K562 (cell line): Measurements from ENCODE around the gene DNAJB12. TPM values are rescaled to one million over a fixed set of nuclear protein-coding genes. Genes with fewer than 3 reads are reported as not detected.
A peak's percentile ranks its signal among the peaks of the same experiment; 100 is the strongest.

Experiments
- ATF3 ChIP-seq, 2 experiments: fragments of 450-650 bp in 1 of 2; sonication (generic) in 1 of 2; formaldehyde crosslinking in 1 of 2; IDR thresholded peaks in 1 of 2; conservative IDR thresholded peaks in 1 of 2; 2 replicates each; pipeline versions ENCODE4 v1.6.1 to v1.8.1; 2016 to 2023; ENCODE audit warnings: mild to moderate bottlenecking in 2 of 2, moderate library complexity in 2 of 2, inconsistent platforms in 1 of 2, missing genetic modification reagents in 1 of 2
- CC2D1A ChIP-seq: fragments of 450-650 bp; IDR thresholded peaks from 2 replicates; pipeline ENCODE4 v1.6.1; 2017; ENCODE audit warnings: mild to moderate bottlenecking
- CTCF ChIP-seq, 3 experiments: IDR thresholded peaks in 2 of 3; conservative IDR thresholded peaks in 1 of 3; 2 replicates each; pipeline ENCODE4 v1.5.1; 2011 to 2012; ENCODE audit warnings: low read length in 3 of 3, mild to moderate bottlenecking in 3 of 3, control low read depth in 2 of 3, improper control_type of control experiment in 1 of 3, inconsistent platforms in 1 of 3, low read depth in 1 of 3, mixed read lengths in 1 of 3, moderate library complexity in 1 of 3; ENCODE audit not compliant: insufficient read depth in 2 of 3
- E2F3 ChIP-seq: fragments of 250-450 bp; sonication (Bioruptor Pico); IDR thresholded peaks from 2 replicates; pipeline ENCODE4 v1.4.0; 2020; ENCODE audit warnings: mild to moderate bottlenecking
- FOXA3 ChIP-seq, 2 experiments: fragments of 450-650 bp in 1 of 2; sonication (generic) in 1 of 2; formaldehyde crosslinking; IDR thresholded peaks in 1 of 2; conservative IDR thresholded peaks in 1 of 2; 2 replicates each; pipeline versions ENCODE4 v1.4.0 to v1.8.0; 2020 to 2022; ENCODE audit warnings: mild to moderate bottlenecking in 2 of 2, missing genetic modification reagents in 1 of 2
- HIVEP1 ChIP-seq: fragments of 250-450 bp; sonication (Bioruptor Pico); IDR thresholded peaks from 2 replicates; pipeline ENCODE4 v1.4.0; 2020; ENCODE audit warnings: mild to moderate bottlenecking
- KHSRP ChIP-seq: fragments of 450-650 bp; IDR thresholded peaks from 2 replicates; pipeline ENCODE4 v1.6.1; 2017
- PRDM10 ChIP-seq: fragments of 450-650 bp; IDR thresholded peaks from 2 replicates; pipeline ENCODE4 v1.6.1; 2018; ENCODE audit not compliant: partially characterized antibody
- TBL1XR1 ChIP-seq, 2 experiments: IDR thresholded peaks; 2 replicates each; pipeline ENCODE4 v1.6.1; 2012; ENCODE audit warnings: improper control_type of control experiment in 2 of 2, low read length in 2 of 2, mild to moderate bottlenecking in 1 of 2
- TFE3 ChIP-seq: fragments of 450-650 bp; formaldehyde crosslinking; IDR thresholded peaks from 2 replicates; pipeline ENCODE4 v1.4.0; 2020; ENCODE audit warnings: mild to moderate bottlenecking, mixed read lengths
- TSC22D4 ChIP-seq: fragments of 450-650 bp; IDR thresholded peaks from 2 replicates; pipeline ENCODE4 v1.6.1; 2016; ENCODE audit warnings: missing genetic modification characterization, missing biosample characterization, control low read depth
- ZNF212 ChIP-seq: fragments of 450-650 bp; formaldehyde crosslinking; IDR thresholded peaks from 2 replicates; pipeline ENCODE4 v1.4.0; 2020; ENCODE audit warnings: mild to moderate bottlenecking
- ZNF583 ChIP-seq: fragments of 250-450 bp; sonication (Bioruptor Pico); IDR thresholded peaks from 2 replicates; pipeline ENCODE4 v1.4.0; 2020
- polyA plus RNA-seq, 8 experiments: library from polyadenylated mRNA; depleted of rRNA in 4 of 8; stranded (reverse) in 5 of 8; unstranded in 3 of 8; fragments of >200 nt; fragmentation: Nextera tagmentation in 2 of 8; fragmentation: Illumina TruSeq in 1 of 8; extraction: Ambion mirVana in 2 of 8; extraction: Trizol in 1 of 8; gene quantifications; 2 replicates each; pipeline versions ENCODE4 v1.2.1 to v1.2.3, GENCODE V29; 2011 to 2014; ENCODE audit warnings: inconsistent platforms in 1 of 8, missing spikeins in 1 of 8
- total RNA-seq, 7 experiments: library from RNA; depleted of rRNA in 6 of 7; stranded (reverse); fragments of >200 nt in 6 of 7; fragmentation: Illumina TruSeq in 2 of 7; extraction: Trizol in 2 of 7; gene quantifications; 2 replicates each; pipeline versions ENCODE4 v1.2.1 to v1.2.3, GENCODE V29; 2011 to 2021; ENCODE audit warnings: low replicate concordance in 1 of 7

DNAJB12 gene
- total and polyA plus RNA-seq, 9 of the 15 experiments (the other 6 are each of a cell fraction or from before 2014, with no cell fraction given) = 3.5 to 31.5 (median 20.3) TPM

GRCh38 chr10:72337039-72337629 lies 17.6 kb downstream of the DNAJB12 start (continued):
- TF ChIP-seq PRDM10 = no peak
- TF ChIP-seq FOXA3 (CRISPR knock-in tag; conservative IDR thresholded peaks at IDR 0.05 in 1 of 2, IDR thresholded peaks at IDR 0.05 in 1 of 2) = peak in 1 of 2 experiments; percentile 54; a peak in 1 of 4 replicates
- no peak for TF ChIP-seq E2F3 (CRISPR knock-in tag)
- TF ChIP-seq TSC22D4 (tag) = no peak
- peak; percentile 91 to 99 (median 93) for TF ChIP-seq CTCF (IDR thresholded peaks at IDR 0.05 in 2 of 3, conservative IDR thresholded peaks at IDR 0.05 in 1 of 3; ENCODE audit: insufficient read depth in 2 of 3, low read depth in 1 of 3, low read length in 3 of 3)
- TF ChIP-seq ZNF212 = no peak
- TF ChIP-seq HIVEP1 (CRISPR knock-in tag) = no peak
- no peak for TF ChIP-seq TBL1XR1 (IDR thresholded peaks at IDR 0.05; ENCODE audit: low read length in 2 of 2)
- TF ChIP-seq CC2D1A = peak; percentile 72
- no peak for TF ChIP-seq ATF3 (IDR thresholded peaks at IDR 0.05)
- no peak for TF ChIP-seq ATF3 (CRISPR knock-in tag; conservative IDR thresholded peaks at IDR 0.05)
- no peak for TF ChIP-seq ZNF583 (CRISPR knock-in tag)
- no peak for TF ChIP-seq TFE3 (CRISPR knock-in tag)
- TF ChIP-seq KHSRP = no peak
